H1 (cell line): Measurements from ENCODE around the gene SH3RF3. TPM values are rescaled to one million over a fixed set of nuclear protein-coding genes. Genes with fewer than 3 reads are reported as not detected.

Experiments used
- POLR2AphosphoS5 ChIP-seq: IDR thresholded peaks from 2 replicates; pipeline ENCODE4 v1.6.1; 2011; ENCODE audit warnings: low read depth, low read length
- RBBP5 ChIP-seq: IDR thresholded peaks from 2 replicates; pipeline ENCODE4 v1.7.1; 2012; ENCODE audit warnings: low read depth, mild to moderate bottlenecking, inconsistent platforms, low read length, moderate library complexity, borderline replicate concordance
- SIX5 ChIP-seq: IDR thresholded peaks from 2 replicates; pipeline ENCODE4 v1.6.1; 2011; ENCODE audit warnings: mild to moderate bottlenecking, low read depth, low read length
- TEAD4 ChIP-seq: IDR thresholded peaks from 2 replicates; pipeline ENCODE4 v1.6.1; 2012; ENCODE audit warnings: low read depth, low read length, inconsistent platforms, mixed read lengths
- polyA plus RNA-seq, 7 experiments: library from polyadenylated mRNA; depleted of rRNA in 3 of 7; stranded (reverse) in 5 of 7; unstranded in 2 of 7; fragments of >200 nt in 5 of 7; fragments of 200-250 nt in 2 of 7; gene quantifications; 1 replicate in 5 of 7; 2 replicates in 1 of 7; 4 replicates in 1 of 7; pipeline versions ENCODE4 v1.2.1 to v1.2.3, GENCODE V29; 2011 to 2013; ENCODE audit warnings: missing spikeins in 2 of 7, mixed read lengths in 2 of 7
- total RNA-seq: library from RNA; stranded (reverse); fragmentation: NEBNext Ultra II Directional; extraction: Animal tissue kit (Norgen Biotek cat#: 25700); gene quantifications from 2 replicates; pipeline ENCODE4 v1.2.1, GENCODE V29; 2021
- TF ChIP-seq, protein P1 (sequence below): IDR thresholded peaks from 2 replicates; pipeline ENCODE4 v1.6.1; 2012; ENCODE audit warnings: inconsistent platforms
- TF ChIP-seq, protein P2 (sequence below): IDR thresholded peaks from 2 replicates; pipeline ENCODE4 v1.6.1; 2012; ENCODE audit warnings: inconsistent platforms

The SH3RF3 gene
- total and polyA plus RNA-seq, 2 of the 8 experiments (the other 6 are each of a cell fraction or from before 2014, with no cell fraction given) = 0.11 to 0.65 TPM

- TF ChIP-seq SIX5 = no peak
- TF ChIP-seq, protein P1, sequence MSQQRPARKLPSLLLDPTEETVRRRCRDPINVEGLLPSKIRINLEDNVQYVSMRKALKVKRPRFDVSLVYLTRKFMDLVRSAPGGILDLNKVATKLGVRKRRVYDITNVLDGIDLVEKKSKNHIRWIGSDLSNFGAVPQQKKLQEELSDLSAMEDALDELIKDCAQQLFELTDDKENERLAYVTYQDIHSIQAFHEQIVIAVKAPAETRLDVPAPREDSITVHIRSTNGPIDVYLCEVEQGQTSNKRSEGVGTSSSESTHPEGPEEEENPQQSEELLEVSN = no peak
- TF ChIP-seq, protein P2, sequence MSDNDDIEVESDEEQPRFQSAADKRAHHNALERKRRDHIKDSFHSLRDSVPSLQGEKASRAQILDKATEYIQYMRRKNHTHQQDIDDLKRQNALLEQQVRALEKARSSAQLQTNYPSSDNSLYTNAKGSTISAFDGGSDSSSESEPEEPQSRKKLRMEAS = no peak
- no peak for TF ChIP-seq POLR2AphosphoS5
- no peak for TF ChIP-seq TEAD4
- TF ChIP-seq RBBP5 = no peak
Observed at GRCh38 chr2:109147405-109147804, 18.4 kb downstream of the SH3RF3 start (continued).
